HCT116 (cell line): ENCODE results near the gene SPON2. TPM values are rescaled to one million over a fixed set of nuclear protein-coding genes. Genes with fewer than 3 reads are reported as not detected.
A peak's percentile ranks its signal among the peaks of the same experiment; 100 is the strongest.

Experiments
- ATAC-seq: fragments of 200-7000 bp; cut with Tn5 transposase; 2 replicates; pipeline ENCODE4 v1.9.1; 2020; ENCODE audit warnings: mild to moderate bottlenecking, moderate library complexity
- BruUV-seq: library from RNA; stranded (reverse); fragments of 400-500 nt; replicated peaks from 2 replicates; lab custom pipeline; 2021; lab: Mats Ljungman, UMichigan
- CTCF ChIA-PET: fragments of 300-600 bp; sonication (Branson Sonifier 250); formaldehyde crosslinking; loops from one replicate; lab custom pipeline; 2021; ENCODE audit warnings: antibody characterized with exemption; lab: Charles Lee
- POLR2A ChIA-PET: fragments of 300-600, 350-600 bp; sonication (Branson Sonifier 250); formaldehyde crosslinking; loops from one replicate; lab custom pipeline; 2021; ENCODE audit warnings: antibody characterized with exemption; lab: Charles Lee
- RAD21 ChIA-PET, 2 experiments: fragments of 300-600 bp; sonication (Branson Sonifier 250); formaldehyde crosslinking; loops; one replicate each; lab custom pipeline; 2023; ENCODE audit warnings: low total read pairs in 2 of 2; ENCODE audit not compliant: uncharacterized antibody in 2 of 2, unreplicated experiment in 2 of 2, low non-redundant PET in 1 of 2; lab: Charles Lee
- DNase-seq: peaks from one replicate; pipeline ENCODE4 v3.0.0-alpha.2; 2010; ENCODE audit warnings: low read depth, low spot score
- H2AFZ ChIP-seq: fragments of 200-600 bp; shearing (Covaris generic), sonication (generic); 2 replicates; pipeline ENCODE4 v1.6.1; 2017; ENCODE audit warnings: low read depth, mixed run types, mixed read lengths, antibody characterized with exemption, low read length; ENCODE audit not compliant: poor library complexity, severe bottlenecking
- H3K27ac ChIP-seq: 2 replicates; pipeline ENCODE4 v1.5.1; 2012; ENCODE audit warnings: low read depth, low read length
- H3K27me3 ChIP-seq: fragments of 200-600 bp; sonication (generic); 2 replicates; pipeline ENCODE4 v1.6.1; 2016; ENCODE audit warnings: mixed run types, low read length, mixed read lengths; ENCODE audit not compliant: insufficient read depth
- H3K36me3 ChIP-seq, 2 experiments: fragments of 200-500 bp in 1 of 2; fragments of 200-600 bp in 1 of 2; sonication (Bioruptor generic) in 1 of 2; sonication (generic) in 1 of 2; 2 replicates each; pipeline versions ENCODE4 v1.5.1 to v1.6.1; 2014 to 2016; ENCODE audit warnings: low read length in 2 of 2, inconsistent platforms in 1 of 2, mixed read lengths in 1 of 2, mixed run types in 1 of 2; ENCODE audit not compliant: insufficient read depth in 2 of 2, control insufficient read depth in 1 of 2
- H3K4me1 ChIP-seq, 2 experiments: fragments of 200-600 bp in 1 of 2; sonication (generic) in 1 of 2; 2 replicates each; pipeline versions ENCODE4 v1.5.1 to v1.6.1; 2012 to 2017; ENCODE audit warnings: low read length in 2 of 2, inconsistent platforms in 1 of 2, mild to moderate bottlenecking in 1 of 2, mixed read lengths in 1 of 2, mixed run types in 1 of 2, moderate library complexity in 1 of 2; ENCODE audit not compliant: insufficient read depth in 2 of 2, control insufficient read depth in 1 of 2
- H3K4me2 ChIP-seq: fragments of 200-600 bp; sonication (generic); 2 replicates; pipeline ENCODE4 v1.6.1; 2017; ENCODE audit warnings: mixed run types, low read length, mixed read lengths
- H3K4me3 ChIP-seq, 2 experiments: fragments of 200-600 bp in 1 of 2; sonication (generic) in 1 of 2; replicated peaks in 1 of 2; 2 replicates each; pipeline ENCODE4 v1.5.1; 2011 to 2016; ENCODE audit warnings: low read length in 2 of 2, control low read depth in 1 of 2, low read depth in 1 of 2, mild to moderate bottlenecking in 1 of 2, mixed read lengths in 1 of 2, mixed run types in 1 of 2
- H3K79me2 ChIP-seq: fragments of 200-600 bp; sonication (generic); 2 replicates; pipeline ENCODE4 v1.6.1; 2017; ENCODE audit warnings: mild to moderate bottlenecking, mixed run types, low read length, moderate library complexity, mixed read lengths; ENCODE audit not compliant: insufficient read depth
- H3K9ac ChIP-seq: fragments of 200-600 bp; sonication (generic); 2 replicates; pipeline ENCODE4 v1.6.1; 2016; ENCODE audit warnings: low read length, mixed read lengths
- H3K9me2 ChIP-seq: fragments of 200-600 bp; sonication (generic), shearing (Covaris generic); 2 replicates; pipeline ENCODE4 v1.6.1; 2017; ENCODE audit warnings: mixed run types, mild to moderate bottlenecking, moderate library complexity; ENCODE audit not compliant: insufficient read depth
- H3K9me3 ChIP-seq, 2 experiments: fragments of 200-500 bp in 1 of 2; fragments of 200-600 bp in 1 of 2; sonication (Bioruptor generic) in 1 of 2; sonication (generic) in 1 of 2; 2 replicates each; pipeline ENCODE4 v1.6.1; 2014 to 2017; ENCODE audit warnings: low read length in 2 of 2, mixed read lengths in 2 of 2, inconsistent platforms in 1 of 2, low read depth in 1 of 2, mild to moderate bottlenecking in 1 of 2, mixed run types in 1 of 2, moderate library complexity in 1 of 2; ENCODE audit not compliant: control insufficient read depth in 1 of 2, insufficient read depth in 1 of 2
- H4K20me1 ChIP-seq: fragments of 200-600 bp; sonication (generic), shearing (Covaris generic); 2 replicates; pipeline ENCODE4 v1.6.1; 2017; ENCODE audit warnings: mixed run types, mild to moderate bottlenecking, moderate library complexity; ENCODE audit not compliant: insufficient read depth
- CBX3 ChIP-seq: IDR thresholded peaks from 2 replicates; pipeline ENCODE4 v1.6.1; 2012; ENCODE audit warnings: low read depth
- EGR1 ChIP-seq: IDR thresholded peaks from 2 replicates; pipeline ENCODE4 v1.6.1; 2012; ENCODE audit warnings: low read depth
- JUND ChIP-seq: IDR thresholded peaks from 2 replicates; pipeline ENCODE4 v1.6.1; 2012
- POLR2AphosphoS5 ChIP-seq: IDR thresholded peaks from 2 replicates; pipeline ENCODE4 v1.6.1; 2011; ENCODE audit warnings: mild to moderate bottlenecking, low read depth, low read length, moderate library complexity
- REST ChIP-seq: IDR thresholded peaks from 2 replicates; pipeline ENCODE4 v1.6.1; 2012; ENCODE audit warnings: low read depth
- SP1 ChIP-seq: IDR thresholded peaks from 2 replicates; pipeline ENCODE4 v1.6.1; 2012; ENCODE audit warnings: low read depth
- YY1 ChIP-seq: IDR thresholded peaks from 2 replicates; pipeline ENCODE4 v1.6.1; 2011; ENCODE audit warnings: low read length, low read depth, moderate library complexity, mild to moderate bottlenecking; ENCODE audit not compliant: insufficient replicate concordance; ENCODE audit errors: extremely low read depth
- ZFX ChIP-seq: fragments of 450-650 bp; IDR thresholded peaks from 2 replicates; pipeline ENCODE4 v1.6.1; 2017
- ZNF274 ChIP-seq: fragments of 200-500 bp; sonication (Bioruptor generic); IDR thresholded peaks from 2 replicates; pipeline ENCODE4 v1.6.1; 2014; ENCODE audit warnings: mild to moderate bottlenecking, low read depth, low read length, inconsistent platforms
- intact Hi-C: fragments of 100-400 bp; cut with micrococcal nuclease; formaldehyde crosslinking; loops from 2 replicates; pipeline ENCODE4 v1.10.0; 2022
- total RNA-seq: library from RNA; stranded (reverse); gene quantifications from one replicate; pipeline ENCODE4 v1.2.1, GENCODE V29; 2021; ENCODE audit not compliant: unreplicated experiment

The SPON2 gene
- total RNA-seq, 1 experiment from 2014 or later: 1.5 TPM

GRCh38 chr4:1196421-1197183, 24.2 kb upstream of the SPON2 start:
- BruUV-seq: no TSS peak
- Histone ChIP-seq H4K20me1 (no peaks in the 10 kb centered on the region), H3K36me3 (no peaks in the 10 kb centered on the region), H3K27me3 (no peaks in the 10 kb centered on the region), H3K9ac (no peak overlapping the region), H3K4me2 (no peak overlapping the region), H3K9me2 (no peaks in the 10 kb centered on the region), H3K9me3 (no peaks in the 10 kb centered on the region), H3K79me2 (no peaks in the 10 kb centered on the region), H2AFZ (no peak overlapping the region), H3K27ac (no peak overlapping the region), H3K4me3 (no peak overlapping the region), H3K4me1 (peaks cover 11 to 14% of the 10 kb centered on the region in 2 experiments)
- CTCF ChIA-PET: no interaction called here
- RAD21 ChIA-PET: no interaction called here
- POLR2A ChIA-PET: no interaction called here
- ATAC-seq (0 out of 2 replicates have a peak, but pooled peaks have one; percentile 21), DNase-seq (no peak)
- TF ChIP-seq CBX3 (no peak), SP1 (no peak)
- intact Hi-C loops: no loop called here

- no TSS peak for BruUV-seq
- ChIA-PET CTCF (no interaction called here), RAD21 (no interaction called here), POLR2A (no interaction called here)
- Histone ChIP-seq H3K36me3 (no peaks in the 10 kb centered on the region), H3K27me3 (no peaks in the 10 kb centered on the region), H3K27ac (no peak overlapping the region), H3K9me2 (no peaks in the 10 kb centered on the region), H3K4me3 (no peak overlapping the region), H2AFZ (no peak overlapping the region), H4K20me1 (no peaks in the 10 kb centered on the region), H3K9ac (no peak overlapping the region), H3K4me1 (peaks cover 13 to 17% of the 10 kb centered on the region in 2 experiments), H3K9me3 (no peaks in the 10 kb centered on the region), H3K79me2 (no peaks in the 10 kb centered on the region), H3K4me2 (no peak overlapping the region)
- intact Hi-C loops: no loop called here
- ATAC-seq (no peak), DNase-seq (no peak)
- TF ChIP-seq ZFX (no peak), REST (no peak), YY1 (no peak), ZNF274 (no peak), EGR1 (no peak), POLR2AphosphoS5 (no peak), JUND (no peak), SP1 (no peak)
Measured at GRCh38 chr4:1195891-1196401, 23.6 kb upstream of the SPON2 start.
